ENCODE results near the gene NOS1AP. TPM values are rescaled to one million over a fixed set of nuclear protein-coding genes. Genes with fewer than 3 reads are reported as not detected.

The NOS1AP gene
- total RNA-seq, 1 experiment from 2014 or later: 14.7 TPM

- Mint-ChIP-seq H3K9me3 (peaks cover under 1% of the 10 kb centered on the region; the same call in 1 of the 2 replicates), H3K4me3 (no peak overlapping the region), H3K27me3 (ENCODE audit: low read depth) (peaks cover 5% of the 10 kb centered on the region), H3K36me3 (no peaks in the 10 kb centered on the region), H3K4me1 (peaks cover 39% of the 10 kb centered on the region), H3K27ac (no peak overlapping the region)
- ATAC-seq: peak; percentile 32
- ChIA-PET POLR2A (interaction anchor here (2.8 kb wide), 1 partner anchor 75 kb away, joined by 22 read pairs; the partner anchor contains the start of gene NOS1AP), CTCF (interaction anchor here (0.6 to 1.5 kb wide), 9 partner anchors 12 to 213 kb away, joined by 3 to 8 read pairs (median 3); no protein-coding TSS in a partner anchor)
- peak; percentile 44 for DNase-seq (ENCODE audit: low spot score)
- TF ChIP-seq NFE2L1 (CRISPR knock-in tag; IDR thresholded peaks at IDR 0.05): peak; percentile 91
- TF ChIP-seq ZNF423 (CRISPR knock-in tag; IDR thresholded peaks at IDR 0.05): peak; percentile 80; the same call in 1 of the 2 replicates
- no peak for TF ChIP-seq NR2C2 (CRISPR knock-in tag; IDR thresholded peaks at IDR 0.05)
- no peak for TF ChIP-seq MXD4 (CRISPR knock-in tag; IDR thresholded peaks at IDR 0.05; ENCODE audit: borderline replicate concordance)
- no peak; the same call in 1 of the 2 replicates for TF ChIP-seq CBFB (CRISPR knock-in tag; IDR thresholded peaks at IDR 0.05; ENCODE audit: low read depth)
- TF ChIP-seq E2F1 (CRISPR knock-in tag; IDR thresholded peaks at IDR 0.05): no peak
- no peak for TF ChIP-seq ZNF263 (CRISPR knock-in tag; IDR thresholded peaks at IDR 0.05; ENCODE audit: low read depth)
- no peak for TF ChIP-seq ZBTB21 (CRISPR knock-in tag; IDR thresholded peaks at IDR 0.05; ENCODE audit: borderline replicate concordance)
- TF ChIP-seq FOXK1 (CRISPR knock-in tag; IDR thresholded peaks at IDR 0.05): no peak; the same call in 1 of the 2 replicates
- no peak for TF ChIP-seq TP53 (CRISPR knock-in tag; IDR thresholded peaks at IDR 0.05)
- TF ChIP-seq AFF4 (CRISPR knock-in tag; IDR thresholded peaks at IDR 0.05; ENCODE audit: borderline replicate concordance): no peak
- no peak for TF ChIP-seq JAZF1 (CRISPR knock-in tag; IDR thresholded peaks at IDR 0.05)
- no peak for TF ChIP-seq HMGA2 (CRISPR knock-in tag; IDR thresholded peaks at IDR 0.05)
- TF ChIP-seq STAT6 (CRISPR knock-in tag; conservative IDR thresholded peaks at IDR 0.05; ENCODE audit: low read depth): no peak
- no peak; the same call in 1 of the 2 replicates for TF ChIP-seq TEAD4 (CRISPR knock-in tag; IDR thresholded peaks at IDR 0.05)
- TF ChIP-seq GRHL2 (CRISPR knock-in tag; IDR thresholded peaks at IDR 0.05; ENCODE audit: insufficient replicate concordance, severe bottlenecking): no peak
- 0 out of 2 replicates have a peak, but pooled peaks have one; percentile 30 for TF ChIP-seq MYBL2 (CRISPR knock-in tag; IDR thresholded peaks at IDR 0.05)
- TF ChIP-seq TEAD1 (CRISPR knock-in tag; IDR thresholded peaks at IDR 0.05): 0 out of 2 replicates have a peak, but pooled peaks have one; percentile 61
- no peak for TF ChIP-seq FOXP1 (CRISPR knock-in tag; IDR thresholded peaks at IDR 0.05; ENCODE audit: borderline replicate concordance)
- TF ChIP-seq ERG (CRISPR knock-in tag; IDR thresholded peaks at IDR 0.05): no peak
- no peak for TF ChIP-seq CREB1 (CRISPR knock-in tag; IDR thresholded peaks at IDR 0.05)
- 0 out of 2 replicates have a peak, but pooled peaks have one; percentile 22 for TF ChIP-seq SMAD4 (CRISPR knock-in tag; IDR thresholded peaks at IDR 0.05)
- TF ChIP-seq PRDM15 (CRISPR knock-in tag; IDR thresholded peaks at IDR 0.05): no peak
- no peak for TF ChIP-seq OVOL2 (CRISPR knock-in tag; IDR thresholded peaks at IDR 0.05; ENCODE audit: borderline replicate concordance)
- no peak for TF ChIP-seq ZSCAN18 (CRISPR knock-in tag; IDR thresholded peaks at IDR 0.05)
Observed at GRCh38 chr1:162144853-162145252, 75.4 kb downstream of the NOS1AP start.

All from WTC11 (cell line).